Measurements from ENCODE around the gene MACROD2.

- TF ChIP-seq CTCF (IDR thresholded peaks at IDR 0.05): no peak
- no peak for TF ChIP-seq POLR2A (IDR thresholded peaks at IDR 0.05)
Measured at GRCh38 chr20:14401479-14402138, 406.3 kb downstream of the MACROD2 start.

Data from ovary (tissue), 3 donors.